CD8-positive, alpha-beta memory T cell (primary cell): ENCODE results near the gene C17orf67. TPM values are rescaled to one million over a fixed set of nuclear protein-coding genes. Genes with fewer than 3 reads are reported as not detected.

Experiments used
- CTCF ChIA-PET: fragments of 350-600 bp; sonication (Branson Sonifier 250); formaldehyde crosslinking; loops from one replicate; lab custom pipeline; 2021; ENCODE audit warnings: antibody characterized with exemption; lab: Charles Lee
- POLR2A ChIA-PET: fragments of 350-600 bp; sonication (Branson Sonifier 250); formaldehyde crosslinking; loops from one replicate; lab custom pipeline; 2021; ENCODE audit warnings: antibody characterized with exemption; lab: Charles Lee
- DNase-seq, 5 donors: peaks; one replicate each; pipeline versions ENCODE4 v3.0.0 to v3.0.0-alpha.2; 2020 to 2022; ENCODE audit warnings: mixed read lengths in 1 of 5
- H3K27ac ChIP-seq: one replicate; pipeline ENCODE4 v1.7.0; 2013; ENCODE audit warnings: low read depth, mild to moderate bottlenecking, low read length, moderate library complexity
- H3K27me3 ChIP-seq: 2 replicates; pipeline ENCODE4 v1.7.0; 2013; ENCODE audit warnings: low read length, mild to moderate bottlenecking; ENCODE audit not compliant: insufficient read depth, poor library complexity, severe bottlenecking
- H3K36me3 ChIP-seq: 2 replicates; pipeline ENCODE4 v1.7.0; 2013; ENCODE audit warnings: mild to moderate bottlenecking, low read length, moderate library complexity; ENCODE audit not compliant: insufficient read depth
- H3K4me1 ChIP-seq: 2 replicates; pipeline ENCODE4 v1.7.0; 2013; ENCODE audit warnings: mild to moderate bottlenecking, low read length, moderate library complexity; ENCODE audit not compliant: insufficient read depth
- H3K4me3 ChIP-seq: 2 replicates; pipeline ENCODE4 v1.7.0; 2013; ENCODE audit warnings: mild to moderate bottlenecking, low read length
- H3K9me3 ChIP-seq: 2 replicates; pipeline ENCODE4 v1.7.0; 2013; ENCODE audit warnings: mild to moderate bottlenecking, low read length
- H3K27ac Mint-ChIP-seq, 8 donors: one replicate each; pipeline ENCODE4 v1.8.0; 2020 to 2021; ENCODE audit warnings: mixed read lengths in 8 of 8, mild to moderate bottlenecking in 6 of 8, inconsistent platforms in 3 of 8, moderate library complexity in 3 of 8
- H3K27me3 Mint-ChIP-seq, 2 donors: one replicate each; pipeline ENCODE4 v1.8.0; 2020 to 2021; ENCODE audit warnings: mixed read lengths in 2 of 2, mild to moderate bottlenecking in 1 of 2, moderate library complexity in 1 of 2
- H3K36me3 Mint-ChIP-seq, 3 donors: one replicate each; pipeline ENCODE4 v1.8.0; 2020 to 2021; ENCODE audit warnings: mixed read lengths in 3 of 3, inconsistent platforms in 1 of 3, mild to moderate bottlenecking in 1 of 3
- H3K4me1 Mint-ChIP-seq, 3 donors: one replicate each; pipeline ENCODE4 v1.8.0; 2020 to 2021; ENCODE audit warnings: mixed read lengths in 3 of 3, inconsistent platforms in 1 of 3, mild to moderate bottlenecking in 1 of 3
- H3K4me3 Mint-ChIP-seq, 7 donors: one replicate each; pipeline ENCODE4 v1.8.0; 2020 to 2021; ENCODE audit warnings: mixed read lengths in 7 of 7, mild to moderate bottlenecking in 6 of 7, moderate library complexity in 4 of 7, inconsistent platforms in 2 of 7
- H3K9me3 Mint-ChIP-seq, 5 donors: one replicate each; pipeline ENCODE4 v1.8.0; 2020 to 2022; ENCODE audit warnings: mixed read lengths in 5 of 5, mild to moderate bottlenecking in 3 of 5, moderate library complexity in 2 of 5, inconsistent platforms in 1 of 5
- polyA plus RNA-seq: library from polyadenylated mRNA; unstranded; fragments of 300-500 nt; fragmentation: Illumina TruSeq; gene quantifications from one replicate; pipeline ENCODE4 v1.2.3, GENCODE V29; 2021
- total RNA-seq, 2 experiments: library from RNA; stranded (reverse); gene quantifications; one replicate each; pipeline ENCODE4 v1.2.3, GENCODE V29; 2021

The C17orf67 gene
- total and polyA plus RNA-seq, 3 experiments from 2014 or later: 2.5 to 4.6 (median 3.2) TPM

DNA sequence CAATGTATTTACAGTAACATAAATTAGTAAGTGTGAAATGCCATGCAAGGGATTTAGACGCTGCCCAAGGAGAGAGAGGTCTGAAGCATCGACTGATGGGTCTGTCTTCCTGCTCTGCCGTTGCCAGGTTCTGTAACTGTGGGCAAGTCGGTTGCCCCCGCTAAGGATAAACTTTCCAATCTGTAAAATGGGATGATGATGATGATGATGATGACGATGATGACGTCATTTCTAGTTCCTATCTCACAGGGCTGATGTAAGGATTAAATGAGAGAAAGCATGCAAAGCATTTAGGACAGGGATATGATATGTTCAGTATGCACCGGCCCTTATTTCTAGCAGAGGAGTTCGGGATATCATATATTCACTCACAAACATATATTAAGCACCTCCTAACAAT, 54.8 kb downstream of the C17orf67 start:
- ChIA-PET CTCF (interaction anchor here (0.9 to 3.7 kb wide), 7 partner anchors 29 to 1247 kb away, joined by 3 to 40 read pairs (median 4); partner anchors contain the start of genes DGKE and NOG), POLR2A (no interaction called here)
- Histone ChIP-seq H3K27ac (no peak overlapping the region), H3K4me3 (no peak overlapping the region), H3K9me3 (no peaks in the 10 kb centered on the region), H3K36me3 (no peaks in the 10 kb centered on the region), H3K27me3 (peaks cover 6% of the 10 kb centered on the region), H3K4me1 (peaks cover 15% of the 10 kb centered on the region)
- DNase-seq: no peak
- Mint-ChIP-seq H3K4me1 (peaks cover 14 to 20% (median 16%) of the 10 kb centered on the region in 3 donors), H3K4me3 (peak overlapping the region; percentile 7 to 95 (median 88)), H3K36me3 (no peaks in the 10 kb centered on the region), H3K27ac (peak overlapping the region in 5 of 8 donors; percentile 21 to 93 (median 92)), H3K9me3 (no peaks in the 10 kb centered on the region), H3K27me3 (peaks cover 2 to 5% of the 10 kb centered on the region in 2 donors)

DNA sequence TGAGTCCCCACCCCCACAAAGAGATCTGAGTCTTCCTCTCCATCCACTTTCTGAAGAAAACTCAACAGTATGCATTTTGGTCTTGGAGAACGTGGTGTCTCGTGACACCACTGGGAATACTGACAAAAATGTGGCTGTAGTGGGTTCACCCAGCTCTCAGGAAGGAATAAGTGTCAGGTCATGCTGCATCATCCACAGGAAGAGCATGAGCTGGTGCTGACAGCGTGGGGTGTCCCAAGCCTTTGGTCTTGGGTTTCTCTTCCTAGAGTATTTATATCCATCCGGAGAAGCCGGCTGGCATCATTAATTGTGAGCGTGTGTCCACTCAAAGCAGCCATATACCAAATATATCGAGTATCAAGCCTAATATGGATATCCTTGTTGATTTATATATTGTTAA, 55.9 kb downstream of the C17orf67 start:
- H3K4me1 Mint-ChIP-seq: peaks cover 14 to 20% (median 16%) of the 10 kb centered on the region in 3 donors
- H3K9me3 ChIP-seq: no peaks in the 10 kb centered on the region
- H3K4me1 ChIP-seq: peaks cover 15% of the 10 kb centered on the region
- no peak overlapping the region for H3K27ac ChIP-seq
- peaks cover 6% of the 10 kb centered on the region for H3K27me3 ChIP-seq
- no peak overlapping the region for H3K4me3 ChIP-seq
- H3K9me3 Mint-ChIP-seq: no peaks in the 10 kb centered on the region
- ChIA-PET CTCF (no interaction called here), POLR2A (no interaction called here)
- H3K36me3 ChIP-seq: no peaks in the 10 kb centered on the region
- H3K4me3 Mint-ChIP-seq: peak overlapping the region in 1 of 7 donors; percentile 17
- peaks cover 1 to 9% of the 10 kb centered on the region in 2 donors for H3K27me3 Mint-ChIP-seq
- H3K27ac Mint-ChIP-seq: no peak overlapping the region
- no peak for DNase-seq
- H3K36me3 Mint-ChIP-seq: no peaks in the 10 kb centered on the region

DNA sequence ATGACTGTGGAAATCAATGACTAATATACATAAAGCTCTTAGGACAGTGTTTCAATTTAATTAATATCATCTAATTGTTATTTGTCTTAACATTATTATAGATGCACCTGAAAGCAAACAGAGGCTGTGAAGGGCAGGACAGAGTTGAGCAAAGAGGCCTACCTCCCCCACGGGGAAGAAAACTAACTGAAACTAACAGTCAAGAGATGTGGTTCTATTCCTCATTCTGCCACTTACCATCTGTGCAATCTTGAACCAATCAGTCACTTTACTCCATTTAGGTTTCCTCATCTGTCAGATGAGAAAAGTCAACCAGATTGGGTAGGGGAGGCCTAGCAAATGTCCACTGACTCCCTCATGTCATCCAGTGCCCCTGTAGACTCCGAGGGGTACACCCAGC, 59.1 kb downstream of the C17orf67 start:
- Mint-ChIP-seq H3K27me3 (peaks cover 1 to 3% of the 10 kb centered on the region in 2 donors), H3K27ac (no peak overlapping the region), H3K4me3 (no peak overlapping the region), H3K4me1 (peaks cover 6 to 10% (median 7%) of the 10 kb centered on the region in 3 donors), H3K9me3 (no peaks in the 10 kb centered on the region), H3K36me3 (no peaks in the 10 kb centered on the region)
- H3K27me3 ChIP-seq: no peaks in the 10 kb centered on the region
- H3K4me1 ChIP-seq: peaks cover 11% of the 10 kb centered on the region
- no peaks in the 10 kb centered on the region for H3K36me3 ChIP-seq
- no peak overlapping the region for H3K4me3 ChIP-seq
- ChIA-PET CTCF (no interaction called here), POLR2A (no interaction called here)
- DNase-seq: no peak
- no peaks in the 10 kb centered on the region for H3K9me3 ChIP-seq
- H3K27ac ChIP-seq: no peak overlapping the region

DNA sequence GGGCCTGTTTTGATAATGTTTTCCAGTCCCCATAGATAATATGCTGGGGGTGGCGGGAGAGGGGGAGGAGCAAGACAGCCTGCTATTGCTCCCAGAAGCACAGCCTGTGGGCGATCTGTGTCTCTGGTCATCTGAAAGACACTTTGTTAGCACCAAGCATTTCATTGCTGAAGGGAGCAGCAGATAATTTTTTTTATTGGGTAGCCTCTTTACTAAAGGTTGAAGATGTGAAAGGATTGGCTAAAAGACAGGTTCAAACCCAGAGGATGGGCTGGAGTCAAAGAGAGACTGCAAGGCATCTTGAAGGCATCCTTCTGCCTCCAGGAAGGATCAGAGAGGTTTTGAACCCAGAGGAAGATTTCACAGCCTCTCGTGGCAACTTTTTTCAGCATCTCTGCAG, 60.6 kb downstream of the C17orf67 start:
- Histone ChIP-seq H3K27ac (no peak overlapping the region), H3K4me1 (no peaks in the 10 kb centered on the region), H3K4me3 (no peak overlapping the region), H3K27me3 (no peaks in the 10 kb centered on the region), H3K36me3 (no peaks in the 10 kb centered on the region), H3K9me3 (no peaks in the 10 kb centered on the region)
- Mint-ChIP-seq H3K9me3 (no peaks in the 10 kb centered on the region), H3K4me1 (no peaks in the 10 kb centered on the region), H3K27me3 (peaks cover 3% of the 10 kb centered on the region in 2 donors), H3K36me3 (no peaks in the 10 kb centered on the region), H3K4me3 (no peak overlapping the region), H3K27ac (no peak overlapping the region)
- no peak for DNase-seq
- ChIA-PET CTCF (interaction anchor here (1.3 kb wide), 1 partner anchor 57 kb away, joined by 4 read pairs; no protein-coding TSS in a partner anchor), POLR2A (no interaction called here)

DNA sequence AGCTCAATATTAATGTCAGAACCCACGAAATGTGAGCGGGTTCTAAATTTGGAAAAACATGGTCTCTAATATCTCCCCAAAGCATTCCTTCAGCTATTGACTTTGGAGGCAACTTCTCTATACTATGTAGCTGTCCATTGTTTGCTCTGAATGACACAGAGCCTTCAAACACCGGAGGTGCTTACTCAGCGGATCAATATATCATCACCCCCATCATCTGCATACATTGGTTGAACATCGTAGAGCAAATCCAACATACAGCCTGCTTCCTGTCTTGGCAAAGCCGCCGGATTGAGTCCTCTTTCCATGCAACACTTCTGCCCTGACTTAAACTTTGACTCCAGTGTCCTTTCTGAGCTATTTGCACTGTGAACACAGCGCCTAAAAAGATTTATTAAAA, 61.3 kb downstream of the C17orf67 start:
- Mint-ChIP-seq H3K9me3 (no peaks in the 10 kb centered on the region), H3K4me1 (no peaks in the 10 kb centered on the region), H3K4me3 (no peak overlapping the region), H3K27me3 (peaks cover 3% of the 10 kb centered on the region in 2 donors), H3K36me3 (no peaks in the 10 kb centered on the region), H3K27ac (no peak overlapping the region)
- Histone ChIP-seq H3K4me3 (no peak overlapping the region), H3K9me3 (no peaks in the 10 kb centered on the region), H3K27ac (no peak overlapping the region), H3K4me1 (no peaks in the 10 kb centered on the region), H3K27me3 (no peaks in the 10 kb centered on the region), H3K36me3 (no peaks in the 10 kb centered on the region)
- ChIA-PET CTCF (interaction anchor here (1.3 to 2.4 kb wide), 2 partner anchors 8 to 56 kb away, joined by 4 to 18 read pairs; no protein-coding TSS in a partner anchor), POLR2A (no interaction called here)
- no peak for DNase-seq

DNA sequence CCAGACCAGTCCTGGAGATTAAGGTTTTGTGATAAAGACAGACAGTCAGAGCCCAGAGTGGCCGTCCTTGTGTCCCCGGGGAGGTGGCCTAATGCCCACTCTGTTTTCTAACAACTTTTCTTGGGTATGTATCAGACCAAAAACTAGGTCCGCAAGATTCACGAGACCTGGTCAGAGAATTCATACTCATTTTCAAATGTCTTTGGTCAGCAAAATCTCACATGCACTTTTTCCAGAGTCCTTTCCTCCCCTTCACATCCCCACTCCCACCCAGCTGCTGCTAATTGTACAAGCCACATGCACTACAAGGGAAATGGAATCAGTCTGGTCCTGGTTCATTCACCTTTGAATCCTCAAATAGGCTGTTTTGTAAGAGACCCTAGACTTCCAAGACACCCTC, 61.7 kb downstream of the C17orf67 start:
- no peaks in the 10 kb centered on the region for H3K4me1 ChIP-seq
- H3K9me3 Mint-ChIP-seq: no peaks in the 10 kb centered on the region
- CTCF ChIA-PET: interaction anchor here (1.3 to 2.4 kb wide), 2 partner anchors 8 to 56 kb away, joined by 4 to 18 read pairs; no protein-coding TSS in a partner anchor
- H3K27me3 Mint-ChIP-seq: peaks cover 3% of the 10 kb centered on the region in 2 donors
- no peaks in the 10 kb centered on the region for H3K9me3 ChIP-seq
- H3K27ac Mint-ChIP-seq: no peak overlapping the region
- H3K27ac ChIP-seq: no peak overlapping the region
- no peaks in the 10 kb centered on the region for H3K36me3 Mint-ChIP-seq
- no peak for DNase-seq
- no peak overlapping the region for H3K4me3 Mint-ChIP-seq
- no peaks in the 10 kb centered on the region for H3K36me3 ChIP-seq
- H3K4me3 ChIP-seq: no peak overlapping the region
- no peaks in the 10 kb centered on the region for H3K27me3 ChIP-seq
- H3K4me1 Mint-ChIP-seq: no peaks in the 10 kb centered on the region
- POLR2A ChIA-PET: no interaction called here

DNA sequence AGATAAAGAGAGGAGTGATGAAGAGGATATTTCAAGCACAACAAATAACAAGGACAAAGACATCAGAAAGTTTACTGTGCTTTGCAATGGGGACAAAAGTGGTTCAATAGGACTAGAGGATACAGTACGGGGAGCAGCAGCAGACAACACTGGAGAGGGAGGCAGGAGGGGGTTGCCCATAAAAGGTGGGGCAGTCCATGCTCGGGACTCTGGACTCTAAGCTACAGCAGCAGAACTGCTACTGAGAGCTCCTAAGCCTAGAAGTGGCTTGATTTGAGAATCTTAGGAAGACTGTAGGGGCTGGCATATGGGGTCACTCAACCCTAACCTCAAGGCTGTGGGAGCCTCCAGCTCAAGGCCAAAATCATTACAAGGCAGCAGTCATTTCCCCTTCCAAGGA, 62.2 kb downstream of the C17orf67 start:
- no peak overlapping the region for H3K4me3 Mint-ChIP-seq
- H3K4me3 ChIP-seq: no peak overlapping the region
- no peak overlapping the region for H3K27ac ChIP-seq
- POLR2A ChIA-PET: no interaction called here
- H3K9me3 Mint-ChIP-seq: no peaks in the 10 kb centered on the region
- H3K27ac Mint-ChIP-seq: no peak overlapping the region
- no peaks in the 10 kb centered on the region for H3K9me3 ChIP-seq
- no peaks in the 10 kb centered on the region for H3K4me1 ChIP-seq
- H3K27me3 ChIP-seq: no peaks in the 10 kb centered on the region
- H3K36me3 Mint-ChIP-seq: no peaks in the 10 kb centered on the region
- H3K27me3 Mint-ChIP-seq: peaks cover 1 to 3% of the 10 kb centered on the region in 2 donors
- no peak for DNase-seq
- CTCF ChIA-PET: interaction anchor here (2.4 kb wide), 1 partner anchor 9 kb away, joined by 18 read pairs; no protein-coding TSS in a partner anchor
- no peaks in the 10 kb centered on the region for H3K36me3 ChIP-seq
- no peaks in the 10 kb centered on the region for H3K4me1 Mint-ChIP-seq

DNA sequence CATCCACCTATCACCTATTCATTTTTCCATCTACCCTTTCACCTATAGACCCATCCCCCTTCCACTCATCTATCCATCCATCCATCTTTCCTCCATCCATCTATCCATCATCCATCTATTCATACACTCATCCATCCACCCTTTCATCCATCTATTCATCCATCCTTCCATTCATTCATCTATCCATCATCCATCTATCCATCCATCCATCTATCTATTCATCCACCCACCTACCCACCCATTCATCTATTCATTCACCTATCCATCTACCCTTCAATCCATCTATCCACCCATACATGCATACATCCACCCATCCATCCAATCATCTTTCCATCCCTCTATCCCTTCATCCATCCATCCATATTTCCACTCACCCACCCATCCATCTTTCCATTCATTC, 63.3 kb downstream of the C17orf67 start:
- peaks cover 3% of the 10 kb centered on the region for H3K27me3 ChIP-seq
- no peaks in the 10 kb centered on the region for H3K4me1 Mint-ChIP-seq
- POLR2A ChIA-PET: no interaction called here
- H3K9me3 ChIP-seq: no peaks in the 10 kb centered on the region
- CTCF ChIA-PET: interaction anchor here (2.4 kb wide), 1 partner anchor 10 kb away, joined by 18 read pairs; no protein-coding TSS in a partner anchor
- no peak overlapping the region for H3K27ac ChIP-seq
- no peaks in the 10 kb centered on the region for H3K9me3 Mint-ChIP-seq
- no peak overlapping the region for H3K4me3 Mint-ChIP-seq
- H3K36me3 Mint-ChIP-seq: no peaks in the 10 kb centered on the region
- H3K4me3 ChIP-seq: no peak overlapping the region
- H3K27ac Mint-ChIP-seq: no peak overlapping the region
- no peaks in the 10 kb centered on the region for H3K4me1 ChIP-seq
- H3K36me3 ChIP-seq: no peaks in the 10 kb centered on the region
- peaks cover 1 to 8% of the 10 kb centered on the region in 2 donors for H3K27me3 Mint-ChIP-seq
- DNase-seq: no peak
